HG03354 (cell line): ENCODE results near the gene GLOD4.
"Not testable (repeated sequence)": the region's sequence is repeated elsewhere in the genome, so short reads cannot be mapped to it uniquely, and the experiment has no call there.

ENCODE experiments used
- ATAC-seq: cut with Tn5 transposase; IDR thresholded peaks from one replicate; pipeline ENCODE4 v1.9.1; 2021; ENCODE audit warnings: mild to moderate bottlenecking; ENCODE audit not compliant: unreplicated experiment, poor library complexity, severe bottlenecking

GLOD4 gene

GRCh38 chr17:781805-782731 is at the start of gene GLOD4, which contains the start of gene MRM3:
Gene GLOD4, minus strand, starts transcription at chr17:782280. Its CDS starts 25 bp downstream, at chr17:782255.
Gene MRM3, plus strand, starts transcription at chr17:782353. Its CDS starts 26 bp downstream, at chr17:782379.
- peak; percentile 90 for ATAC-seq

- ATAC-seq: no peak
Measured at GRCh38 chr17:830950-831349, 48.9 kb upstream of the GLOD4 start.

GRCh38 chr17:830381-830780 is 48.3 kb upstream of the GLOD4 start:
- no peak for ATAC-seq

GRCh38 chr17:829614-830013 is 47.5 kb upstream of the GLOD4 start:
- ATAC-seq: not testable (repeated sequence)

GRCh38 chr17:828761-829160 is 46.7 kb upstream of the GLOD4 start:
- ATAC-seq: no peak

- ATAC-seq: no peak
Measured at GRCh38 chr17:826778-827177, 44.7 kb upstream of the GLOD4 start.

GRCh38 chr17:825216-825615 is 43.1 kb upstream of the GLOD4 start:
- ATAC-seq: no peak

GRCh38 chr17:824378-824777 is 42.3 kb upstream of the GLOD4 start:
- ATAC-seq: no peak

GRCh38 chr17:823501-823902 is 41.4 kb upstream of the GLOD4 start:
- no peak for ATAC-seq

- no peak for ATAC-seq
Measured at GRCh38 chr17:819251-819650, 37.2 kb upstream of the GLOD4 start.

GRCh38 chr17:814371-814770 is 32.3 kb upstream of the GLOD4 start:
- ATAC-seq: no peak

GRCh38 chr17:812638-813204 is 30.6 kb upstream of the GLOD4 start:
- no peak for ATAC-seq

GRCh38 chr17:811051-811784 is 29.1 kb upstream of the GLOD4 start:
- no peak for ATAC-seq

- no peak for ATAC-seq
Measured at GRCh38 chr17:807523-808294, 25.6 kb upstream of the GLOD4 start.

- ATAC-seq: no peak
Measured at GRCh38 chr17:806781-807522, 24.9 kb upstream of the GLOD4 start.

GRCh38 chr17:806346-806745 is 24.3 kb upstream of the GLOD4 start:
- ATAC-seq: no peak

GRCh38 chr17:805886-806285 is 23.8 kb upstream of the GLOD4 start:
- not testable (repeated sequence) for ATAC-seq

- ATAC-seq: no peak
Measured at GRCh38 chr17:804541-805435, 22.7 kb upstream of the GLOD4 start.
